Neural cell (in vitro differentiated cells): ENCODE data around the gene EPC1. TPM values are rescaled to one million over a fixed set of nuclear protein-coding genes. Genes with fewer than 3 reads are reported as not detected.
"Not testable (repeated sequence)": the region's sequence is repeated elsewhere in the genome, so short reads cannot be mapped to it uniquely, and the experiment has no call there.

Experiments used
- H2AFZ ChIP-seq: fragments of 200-600, 300-800 bp; sonication (generic), shearing (Covaris generic); 2 replicates; pipeline ENCODE4 v1.6.0; 2014; ENCODE audit warnings: low read depth, mild to moderate bottlenecking, antibody characterized with exemption, low read length, moderate library complexity
- H3F3A ChIP-seq: fragments of 200-600 bp; shearing (Covaris generic); 2 replicates; pipeline ENCODE4 v1.6.1; 2016; ENCODE audit warnings: mild to moderate bottlenecking, moderate library complexity, mixed read lengths, antibody characterized with exemption, low read length; ENCODE audit not compliant: insufficient read depth, poor library complexity, severe bottlenecking
- H3K27ac ChIP-seq: fragments of 200-600, 300-800 bp; sonication (generic), shearing (Covaris generic); 2 replicates; pipeline ENCODE4 v1.5.1; 2014; ENCODE audit warnings: mild to moderate bottlenecking, low read length, moderate library complexity
- H3K27me3 ChIP-seq: fragments of 300-800, 200-600 bp; sonication (generic), shearing (Covaris generic); 2 replicates; pipeline ENCODE4 v1.6.0; 2014; ENCODE audit warnings: mild to moderate bottlenecking, low read depth, low read length, moderate library complexity; ENCODE audit not compliant: insufficient read depth
- H3K36me3 ChIP-seq: fragments of 300-800, 200-600 bp; sonication (generic), shearing (Covaris generic); 2 replicates; pipeline ENCODE4 v1.5.1; 2014; ENCODE audit warnings: mild to moderate bottlenecking, antibody characterized with exemption, low read length, moderate library complexity; ENCODE audit not compliant: insufficient read depth
- H3K4me2 ChIP-seq: fragments of 300-800, 200-600 bp; sonication (generic), shearing (Covaris generic); 2 replicates; pipeline ENCODE4 v1.6.0; 2014; ENCODE audit warnings: mild to moderate bottlenecking, low read length
- H3K4me3 ChIP-seq: fragments of 300-800, 200-600 bp; sonication (generic), shearing (Covaris generic); 2 replicates; pipeline ENCODE4 v1.5.1; 2014; ENCODE audit warnings: mild to moderate bottlenecking, low read length, moderate library complexity
- H3K79me2 ChIP-seq: fragments of 200-600 bp; shearing (Covaris generic); replicated peaks from 2 replicates; pipeline ENCODE4 v1.6.0; 2014; ENCODE audit warnings: mild to moderate bottlenecking, low read length, moderate library complexity; ENCODE audit not compliant: insufficient read depth
- H3K9ac ChIP-seq: fragments of 300-800, 200-600 bp; sonication (generic), shearing (Covaris generic); 2 replicates; pipeline ENCODE4 v1.6.1; 2016; ENCODE audit warnings: mild to moderate bottlenecking, low read length, mixed read lengths
- H3K9me2 ChIP-seq: fragments of 200-600 bp; shearing (Covaris generic); 2 replicates; pipeline ENCODE4 v1.6.1; 2016; ENCODE audit warnings: mild to moderate bottlenecking, low read length, mixed read lengths; ENCODE audit not compliant: insufficient read depth
- H3K9me3 ChIP-seq: fragments of 200-600, 300-800 bp; sonication (generic), shearing (Covaris generic); 2 replicates; pipeline ENCODE4 v1.6.1; 2016; ENCODE audit warnings: mild to moderate bottlenecking, mixed run types, low read length, moderate library complexity, mixed read lengths
- H4K20me1 ChIP-seq: fragments of 200-600 bp; shearing (Covaris generic); 2 replicates; pipeline ENCODE4 v1.6.1; 2016; ENCODE audit warnings: mild to moderate bottlenecking, mixed run types; ENCODE audit not compliant: insufficient read depth
- CTCF ChIP-seq: fragments of 450-650 bp; IDR thresholded peaks from 2 replicates; pipeline ENCODE4 v1.5.1; 2014; ENCODE audit warnings: antibody characterized with exemption, mild to moderate bottlenecking, moderate library complexity; ENCODE audit not compliant: poor library complexity, severe bottlenecking
- EP300 ChIP-seq: fragments of 450-650 bp; conservative IDR thresholded peaks from 2 replicates; pipeline ENCODE4 v1.6.1; 2014; ENCODE audit warnings: antibody characterized with exemption, mild to moderate bottlenecking, moderate library complexity; ENCODE audit not compliant: poor library complexity, severe bottlenecking
- EZH2 ChIP-seq: fragments of 200-600, 300-800 bp; shearing (Covaris generic), sonication (generic); IDR thresholded peaks from 2 replicates; pipeline ENCODE4 v1.6.1; 2014; ENCODE audit warnings: antibody characterized with exemption, low read length, borderline replicate concordance, mild to moderate bottlenecking; ENCODE audit not compliant: insufficient read depth, poor library complexity, severe bottlenecking
- MXI1 ChIP-seq: fragments of 450-650 bp; conservative IDR thresholded peaks from 2 replicates; pipeline ENCODE4 v1.6.1; 2014; ENCODE audit warnings: antibody characterized with exemption, mild to moderate bottlenecking; ENCODE audit not compliant: poor library complexity, severe bottlenecking
- POLR2AphosphoS5 ChIP-seq: IDR thresholded peaks from 2 replicates; pipeline ENCODE4 v1.6.1; 2012
- RAD21 ChIP-seq: fragments of 450-650 bp; conservative IDR thresholded peaks from 2 replicates; pipeline ENCODE4 v1.6.1; 2014; ENCODE audit warnings: antibody characterized with exemption, mild to moderate bottlenecking, moderate library complexity
- REST ChIP-seq: IDR thresholded peaks from 2 replicates; pipeline ENCODE4 v1.6.1; 2012; ENCODE audit warnings: borderline replicate concordance
- SMC3 ChIP-seq: fragments of 450-650 bp; conservative IDR thresholded peaks from 2 replicates; pipeline ENCODE4 v1.6.1; 2014; ENCODE audit warnings: antibody characterized with exemption, mild to moderate bottlenecking, moderate library complexity; ENCODE audit not compliant: poor library complexity
- TAF1 ChIP-seq: IDR thresholded peaks from 2 replicates; pipeline ENCODE4 v1.6.1; 2012; ENCODE audit warnings: low read depth
- polyA plus RNA-seq: library from polyadenylated mRNA; depleted of rRNA; stranded (reverse); fragments of >200 nt; gene quantifications from 2 replicates; pipeline ENCODE4 v1.2.3, GENCODE V29; 2014

Gene EPC1
- polyA plus RNA-seq, 1 donor from 2014 or later, result 137 TPM

GRCh38 chr10:32253276-32253675, 93.7 kb downstream of the EPC1 start:
- no peak overlapping the region for H3K9ac ChIP-seq
- H4K20me1 ChIP-seq, result no peaks in the 10 kb centered on the region
- no peaks in the 10 kb centered on the region for H3K79me2 ChIP-seq
- TF ChIP-seq EZH2 (no peak), CTCF (no peak), EP300 (no peak), POLR2AphosphoS5 (no peak), TAF1 (no peak), REST (no peak), MXI1 (no peak), SMC3 (no peak), RAD21 (no peak)
- no peak overlapping the region for H3K27ac ChIP-seq
- no peaks in the 10 kb centered on the region for H3K27me3 ChIP-seq
- no peaks in the 10 kb centered on the region for H3K36me3 ChIP-seq
- no peak overlapping the region for H3K4me2 ChIP-seq
- no peaks in the 10 kb centered on the region for H3F3A ChIP-seq
- H3K9me2 ChIP-seq, result no peaks in the 10 kb centered on the region
- H2AFZ ChIP-seq, result no peak overlapping the region
- H3K9me3 ChIP-seq, result no peaks in the 10 kb centered on the region
- no peak overlapping the region for H3K4me3 ChIP-seq

GRCh38 chr10:32250489-32250888, 96.5 kb downstream of the EPC1 start:
- H3K79me2 ChIP-seq, H3F3A ChIP-seq, H3K36me3 ChIP-seq, H3K27ac ChIP-seq, H3K4me2 ChIP-seq, H3K9me2 ChIP-seq, H3K4me3 ChIP-seq, H3K9me3 ChIP-seq, H3K9ac ChIP-seq, H3K27me3 ChIP-seq, H4K20me1 ChIP-seq, H2AFZ ChIP-seq: not testable (repeated sequence)

DNA sequence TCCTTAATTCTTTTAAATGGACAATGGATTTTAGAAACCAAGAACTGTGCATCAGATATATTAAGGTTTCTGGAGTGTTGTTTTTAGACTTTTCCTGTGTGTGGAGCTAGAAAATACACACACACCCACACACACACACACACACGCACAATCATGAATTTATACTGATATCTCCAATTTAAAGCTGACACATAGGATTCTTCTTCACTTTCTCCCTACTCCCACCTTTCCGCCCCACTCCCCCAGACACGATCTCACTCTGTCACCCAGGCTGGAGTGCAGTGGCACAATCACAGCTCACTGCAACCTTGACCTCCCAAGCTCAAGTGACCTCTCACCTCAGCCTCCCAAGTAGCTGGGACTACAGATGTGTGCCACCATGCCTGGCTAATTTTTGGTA, 100.3 kb downstream of the EPC1 start:
- Histone ChIP-seq H3K9ac (no peak overlapping the region), H3K79me2 (no peaks in the 10 kb centered on the region), H3K27ac (no peak overlapping the region), H3F3A (no peaks in the 10 kb centered on the region), H3K9me3 (no peaks in the 10 kb centered on the region), H3K4me2 (no peak overlapping the region), H3K9me2 (no peaks in the 10 kb centered on the region), H3K36me3 (no peaks in the 10 kb centered on the region), H4K20me1 (no peaks in the 10 kb centered on the region), H3K27me3 (no peaks in the 10 kb centered on the region), H2AFZ (no peak overlapping the region), H3K4me3 (no peak overlapping the region)
- TF ChIP-seq MXI1, result no peak
- TF ChIP-seq SMC3, result no peak
- no peak for TF ChIP-seq POLR2AphosphoS5
- no peak for TF ChIP-seq EZH2
- TF ChIP-seq TAF1, result no peak
- no peak for TF ChIP-seq REST
- no peak for TF ChIP-seq RAD21
- no peak for TF ChIP-seq CTCF
- no peak for TF ChIP-seq EP300
